ENCODE results near the gene TANC1. TPM values are rescaled to one million over a fixed set of nuclear protein-coding genes. Genes with fewer than 3 reads are reported as not detected.

Gene TANC1
- total RNA-seq, 1 experiment from 2014 or later = 21.1 TPM

GRCh38 chr2:158965641-158966040, 2.8 kb upstream of the TANC1 start:
- Histone ChIP-seq H3K27me3 (replicated peaks; ENCODE audit: control insufficient read depth, insufficient read depth, low read length) (no peaks in the 10 kb centered on the region), H3K4me3 (ENCODE audit: low read depth, low read length) (no peak overlapping the region), H3K9me3 (no peaks in the 10 kb centered on the region), H3K36me3 (ENCODE audit: control insufficient read depth, insufficient read depth, low read length) (no peaks in the 10 kb centered on the region), H3K4me1 (peaks cover 12% of the 10 kb centered on the region; the same call in 1 of the 2 replicates)
- DNase-seq = no peak
- Mint-ChIP-seq H3K27ac (ENCODE audit: unreplicated experiment) (no peak overlapping the region), H3K9me3 (ENCODE audit: unreplicated experiment) (no peaks in the 10 kb centered on the region), H3K36me3 (ENCODE audit: insufficient read depth, unreplicated experiment) (peaks cover 10% of the 10 kb centered on the region), H3K4me3 (ENCODE audit: unreplicated experiment) (no peak overlapping the region), H3K4me1 (ENCODE audit: low read depth, unreplicated experiment) (no peaks in the 10 kb centered on the region), H3K27me3 (ENCODE audit: insufficient read depth, unreplicated experiment) (no peaks in the 10 kb centered on the region)
- ChIA-PET CTCF (no interaction called here), POLR2A (interaction anchor here (0.6 kb wide), 1 partner anchor 650 kb away, joined by 3 read pairs; no protein-coding TSS in a partner anchor)
- intact Hi-C loops (cut with micrococcal nuclease; ENCODE audit: unreplicated experiment) = no loop called here
- TF ChIP-seq CTCF (IDR thresholded peaks at IDR 0.05; ENCODE audit: insufficient read depth in 1 of 2, low read depth in 1 of 2, low read length in 1 of 2, severe bottlenecking in 1 of 2, unreplicated experiment in 1 of 2) = no peak
- no TSS peak for BruUV-seq (replicated peaks)

GRCh38 chr2:158966312-158966711, 2.1 kb upstream of the TANC1 start:
- intact Hi-C loops (cut with micrococcal nuclease; ENCODE audit: unreplicated experiment) = no loop called here
- H3K27me3 ChIP-seq (replicated peaks; ENCODE audit: control insufficient read depth, insufficient read depth, low read length) = no peaks in the 10 kb centered on the region
- Mint-ChIP-seq H3K9me3 (ENCODE audit: unreplicated experiment) (no peaks in the 10 kb centered on the region), H3K4me1 (ENCODE audit: low read depth, unreplicated experiment) (no peaks in the 10 kb centered on the region), H3K4me3 (ENCODE audit: unreplicated experiment) (no peak overlapping the region), H3K36me3 (ENCODE audit: insufficient read depth, unreplicated experiment) (peaks cover 10% of the 10 kb centered on the region), H3K27ac (ENCODE audit: unreplicated experiment) (no peak overlapping the region), H3K27me3 (ENCODE audit: insufficient read depth, unreplicated experiment) (no peaks in the 10 kb centered on the region)
- no peaks in the 10 kb centered on the region for H3K36me3 ChIP-seq (ENCODE audit: control insufficient read depth, insufficient read depth, low read length)
- TF ChIP-seq CTCF (IDR thresholded peaks at IDR 0.05; ENCODE audit: insufficient read depth in 1 of 2, low read depth in 1 of 2, low read length in 1 of 2, severe bottlenecking in 1 of 2, unreplicated experiment in 1 of 2) = no peak
- no peak for DNase-seq
- no peaks in the 10 kb centered on the region for H3K9me3 ChIP-seq
- H3K4me1 ChIP-seq = peaks cover 16% of the 10 kb centered on the region; the same call in 1 of the 2 replicates
- POLR2A ChIA-PET = interaction anchor here (0.6 kb wide), 1 partner anchor 649 kb away, joined by 3 read pairs; no protein-coding TSS in a partner anchor
- CTCF ChIA-PET = no interaction called here
- no TSS peak for BruUV-seq (replicated peaks)
- H3K4me3 ChIP-seq (ENCODE audit: low read depth, low read length) = no peak overlapping the region

- H3K27ac Mint-ChIP-seq (ENCODE audit: unreplicated experiment) = peak overlapping the region; percentile 84
- peak overlapping the region; percentile 98 for H3K4me3 Mint-ChIP-seq (ENCODE audit: unreplicated experiment)
- peak overlapping the region; percentile 90 for H3K4me3 ChIP-seq (ENCODE audit: low read depth, low read length)
- no peak for TF ChIP-seq CTCF (IDR thresholded peaks at IDR 0.05; ENCODE audit: insufficient read depth in 1 of 2, low read depth in 1 of 2, low read length in 1 of 2, severe bottlenecking in 1 of 2, unreplicated experiment in 1 of 2)
- no peaks in the 10 kb centered on the region for H3K27me3 Mint-ChIP-seq (ENCODE audit: insufficient read depth, unreplicated experiment)
- no TSS peak for BruUV-seq (replicated peaks)
- ChIA-PET CTCF (interaction anchor here (0.6 to 0.8 kb wide), 2 partner anchors 13 to 26 kb away, joined by 3 to 5 read pairs; no protein-coding TSS in a partner anchor), POLR2A (no interaction called here)
- H3K36me3 ChIP-seq (ENCODE audit: control insufficient read depth, insufficient read depth, low read length) = no peaks in the 10 kb centered on the region
- H3K4me1 ChIP-seq = peaks cover 16% of the 10 kb centered on the region; the same call in 1 of the 2 replicates
- H3K9me3 ChIP-seq = no peaks in the 10 kb centered on the region
- peaks cover 3% of the 10 kb centered on the region for H3K4me1 Mint-ChIP-seq (ENCODE audit: low read depth, unreplicated experiment)
- intact Hi-C loops (cut with micrococcal nuclease; ENCODE audit: unreplicated experiment) = loop anchor here (1.0 kb wide), 1 partner anchor 18 kb away; no protein-coding TSS in a partner anchor
- no peaks in the 10 kb centered on the region for H3K27me3 ChIP-seq (replicated peaks; ENCODE audit: control insufficient read depth, insufficient read depth, low read length)
- H3K9me3 Mint-ChIP-seq (ENCODE audit: unreplicated experiment) = no peaks in the 10 kb centered on the region
- H3K36me3 Mint-ChIP-seq (ENCODE audit: insufficient read depth, unreplicated experiment) = peaks cover 10% of the 10 kb centered on the region
- peak; percentile 52 to 60 for DNase-seq
Observed at GRCh38 chr2:158967114-158967730, 1.2 kb upstream of the TANC1 start.

Measured in Caco-2 (cell line).